HG03571 (cell line): Measurements from ENCODE around the gene HIPK1.
"Not testable (repeated sequence)": the region's sequence is repeated elsewhere in the genome, so short reads cannot be mapped to it uniquely, and the experiment has no call there.

Experiments used
- ATAC-seq: cut with Tn5 transposase; IDR thresholded peaks from one replicate; pipeline ENCODE4 v1.9.1; 2021; ENCODE audit not compliant: unreplicated experiment

Gene HIPK1

DNA sequence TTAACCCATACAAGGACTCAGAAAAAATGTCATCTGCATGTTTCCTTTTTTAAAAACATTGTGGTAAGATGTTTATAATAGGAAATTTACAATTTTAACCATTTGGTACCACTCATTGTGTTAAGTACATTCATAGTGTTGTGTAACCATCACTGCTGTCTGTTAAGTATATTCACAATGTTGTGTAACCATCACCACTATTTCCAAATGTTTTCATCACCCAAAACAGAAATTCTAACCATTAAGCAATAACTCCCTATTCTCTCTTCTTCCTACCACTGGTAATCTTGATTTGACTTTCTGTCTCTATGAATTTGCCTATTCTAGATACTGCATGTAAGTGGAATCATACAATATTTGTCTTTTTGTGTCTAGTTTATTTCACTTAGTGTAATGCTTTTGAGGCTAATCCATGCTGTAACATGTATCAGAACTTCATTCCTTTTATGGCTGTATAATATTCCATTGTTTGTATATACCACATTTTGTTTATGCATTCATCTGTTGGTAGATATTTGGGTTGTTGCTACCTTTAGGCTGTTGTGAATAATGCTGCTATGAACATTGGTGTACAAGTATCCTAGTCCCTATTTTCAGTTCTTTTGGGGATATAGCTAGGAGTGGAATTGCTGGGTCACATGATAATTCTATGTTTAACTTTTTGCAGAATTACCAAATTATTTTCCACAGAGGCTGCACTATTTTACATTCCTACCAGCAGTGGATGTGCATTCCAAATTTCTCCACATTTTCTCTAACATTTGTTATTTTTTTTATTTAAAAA is 14.1 kb downstream of the HIPK1 start:
- ATAC-seq, result no peak

DNA sequence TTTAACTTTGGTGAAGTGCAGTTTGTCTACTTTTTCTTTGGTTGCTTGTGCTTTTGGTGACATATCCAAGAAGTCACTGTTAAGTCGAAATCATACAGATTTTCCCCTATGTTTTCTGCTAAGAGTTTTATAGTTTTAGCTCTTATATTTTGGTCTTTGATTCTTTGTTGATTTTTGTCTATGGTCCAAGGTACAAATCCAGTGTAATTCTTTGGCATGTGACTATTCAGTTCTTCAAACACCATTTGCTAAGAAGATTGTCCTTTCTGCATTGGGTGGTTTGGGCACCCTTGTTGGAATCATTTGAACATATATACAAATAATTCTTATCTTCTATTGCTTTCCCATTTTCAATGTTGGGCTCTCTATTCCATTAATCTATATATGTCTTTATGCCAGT is 16.2 kb downstream of the HIPK1 start:
- no peak for ATAC-seq

DNA sequence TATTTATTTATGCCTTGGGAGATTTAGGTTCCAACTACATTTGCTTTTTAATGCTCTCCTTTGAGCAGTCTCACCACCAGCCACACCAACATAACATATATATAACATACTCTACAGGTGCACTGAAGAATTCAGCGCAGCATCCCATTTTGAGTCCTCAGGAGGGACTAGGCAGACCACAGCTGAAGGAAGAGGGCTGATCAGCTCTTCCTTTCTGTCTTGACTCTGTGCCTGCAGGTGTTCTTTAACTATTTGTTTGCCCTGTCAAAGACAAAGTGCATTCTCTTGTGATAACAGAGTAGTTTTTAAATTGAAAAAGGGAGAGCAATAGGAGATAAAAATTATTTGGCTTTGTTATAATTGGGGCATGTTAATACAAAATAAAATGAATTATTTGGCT is 17.0 kb downstream of the HIPK1 start:
- no peak for ATAC-seq

DNA sequence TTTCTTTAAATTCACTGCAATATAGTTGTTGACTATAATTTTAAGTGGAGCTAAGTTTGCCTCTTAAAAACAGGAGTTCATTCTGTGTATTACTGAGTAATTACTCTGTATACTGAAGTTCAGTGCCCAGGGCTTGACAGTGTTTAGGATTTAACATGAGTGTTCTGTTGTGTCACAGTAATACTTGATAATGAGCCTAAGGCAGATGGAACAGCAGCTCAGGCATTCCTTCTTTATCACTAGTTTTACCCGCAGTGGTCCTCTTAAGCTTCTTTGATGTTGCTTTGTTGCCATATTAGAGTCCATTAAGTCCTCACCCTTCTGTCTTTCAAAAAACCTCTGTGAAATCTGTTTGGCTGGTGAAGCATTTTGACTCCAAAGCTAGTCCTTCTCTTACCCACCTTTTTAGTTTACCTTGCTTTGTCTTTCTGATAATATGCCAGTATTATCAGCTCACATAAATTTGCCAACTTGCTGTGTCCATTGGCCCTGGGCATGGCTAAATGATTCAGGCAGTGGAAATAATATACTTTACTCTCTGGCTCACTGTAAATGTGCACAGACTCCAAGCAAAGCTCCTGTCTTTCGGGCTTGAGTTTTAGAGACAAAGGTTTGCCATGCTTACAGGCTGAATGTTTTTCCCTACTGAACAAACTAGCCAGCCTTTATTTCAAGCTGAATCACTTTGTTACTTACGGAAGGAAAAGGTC is 17.7 kb downstream of the HIPK1 start:
- ATAC-seq, result no peak

DNA sequence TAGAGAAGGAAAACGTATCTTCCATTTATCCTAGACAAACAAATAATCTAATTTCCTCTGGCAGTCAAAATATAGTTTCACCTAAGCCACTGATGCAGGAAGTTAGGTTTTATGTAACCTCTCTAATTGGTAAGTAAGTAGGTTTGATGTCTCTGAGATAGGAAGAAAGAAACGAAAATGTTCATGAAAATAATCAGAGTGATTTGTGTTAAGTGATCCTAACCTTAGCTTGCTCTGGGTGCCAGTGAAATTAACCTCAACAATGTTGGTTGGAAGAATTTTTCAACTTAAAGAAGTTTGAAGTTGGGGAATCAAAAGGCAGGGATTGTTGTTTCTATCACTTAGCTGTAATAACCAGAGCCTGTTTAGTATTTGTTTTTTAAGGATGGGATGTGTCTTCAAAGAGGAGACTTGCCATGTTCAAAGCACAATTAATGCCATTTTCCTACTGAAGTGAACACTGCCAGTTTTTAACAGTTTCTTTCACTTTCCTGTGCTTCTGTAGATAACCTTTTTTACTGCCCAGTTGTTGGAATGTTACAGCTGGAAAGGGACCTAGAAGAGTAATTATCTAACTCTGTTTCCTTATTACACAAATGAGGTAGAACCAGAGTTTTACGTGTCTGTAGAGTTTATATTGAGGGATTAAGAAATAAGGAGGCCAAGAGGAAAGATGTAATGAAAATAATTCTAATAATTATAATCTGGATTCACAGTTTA is 18.4 kb downstream of the HIPK1 start:
- no peak for ATAC-seq

DNA sequence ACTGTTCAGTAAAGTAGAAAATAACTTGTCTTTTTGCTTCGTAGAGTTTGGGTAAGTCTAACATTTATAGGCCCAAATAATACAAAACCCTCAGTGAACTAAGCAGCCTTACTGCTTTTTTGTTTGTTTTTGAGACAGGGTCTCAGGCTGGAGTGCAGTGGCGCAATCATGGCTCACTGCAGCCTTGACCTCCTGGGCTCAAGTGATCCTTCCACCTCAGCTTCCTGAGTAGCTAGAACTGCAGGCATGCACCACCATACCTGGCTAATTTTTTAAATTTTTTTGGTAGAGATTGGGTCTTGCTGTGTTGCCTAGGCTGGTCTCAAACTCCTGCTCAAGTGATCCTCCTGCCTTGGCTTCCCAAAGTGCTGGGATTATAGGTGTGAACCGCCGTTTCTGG is 19.0 kb downstream of the HIPK1 start:
- ATAC-seq, result not testable (repeated sequence)

DNA sequence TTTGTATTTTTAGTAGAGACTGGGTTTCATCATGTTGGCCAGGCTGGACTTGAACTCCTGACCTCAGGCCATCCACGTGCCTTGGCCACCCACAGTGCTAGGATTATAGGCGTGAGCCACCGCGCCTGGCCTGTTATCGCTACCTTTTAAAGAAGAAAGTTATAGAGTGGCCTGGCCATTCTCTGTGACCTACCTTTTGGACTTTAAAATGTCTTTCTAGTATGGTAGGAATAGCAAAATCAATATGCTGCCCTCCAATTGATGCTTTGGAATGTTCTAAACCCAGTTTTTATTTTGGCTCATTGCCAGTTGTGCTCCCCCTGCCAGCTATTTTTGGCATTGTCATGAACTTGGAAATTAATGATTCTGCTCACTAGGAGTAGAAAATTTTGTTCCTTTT is 19.9 kb downstream of the HIPK1 start:
- no peak for ATAC-seq

DNA sequence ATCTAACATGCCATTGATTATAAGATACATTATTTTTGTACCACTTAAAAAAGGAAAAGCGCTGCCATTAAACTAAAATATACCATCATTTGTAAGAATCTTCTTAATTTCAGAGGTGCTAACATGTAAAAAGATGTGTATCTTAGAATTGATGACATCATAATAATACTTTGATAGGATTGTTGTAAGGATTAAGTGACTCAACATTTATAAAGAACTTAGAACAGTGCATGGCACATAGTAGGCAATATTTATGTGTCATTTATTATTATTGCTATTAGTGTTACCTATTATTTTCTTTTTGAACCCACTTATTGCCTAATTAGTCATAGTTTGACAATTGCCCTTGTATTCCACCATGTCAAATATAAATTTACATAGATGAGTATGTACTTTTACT is 21.8 kb downstream of the HIPK1 start:
- no peak for ATAC-seq

DNA sequence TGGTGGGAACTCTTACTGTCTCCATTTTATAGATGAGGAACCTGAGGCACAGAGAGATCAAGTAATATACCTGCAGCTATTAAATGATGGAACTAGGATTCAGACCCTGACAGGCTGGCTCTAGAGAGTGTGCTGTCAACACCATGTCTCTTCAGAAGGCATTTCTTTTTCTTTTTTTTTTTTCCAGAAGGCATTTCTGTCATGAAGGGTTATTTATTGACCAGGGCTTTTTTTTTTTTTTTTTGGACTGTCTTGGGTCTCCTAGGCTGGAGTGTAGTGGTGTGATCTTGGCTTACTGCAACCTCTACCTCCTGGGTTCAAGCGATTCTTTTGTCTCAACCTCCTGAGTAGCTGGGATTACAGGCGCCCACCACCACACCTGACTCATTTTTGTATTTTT is 22.6 kb downstream of the HIPK1 start:
- no peak for ATAC-seq

DNA sequence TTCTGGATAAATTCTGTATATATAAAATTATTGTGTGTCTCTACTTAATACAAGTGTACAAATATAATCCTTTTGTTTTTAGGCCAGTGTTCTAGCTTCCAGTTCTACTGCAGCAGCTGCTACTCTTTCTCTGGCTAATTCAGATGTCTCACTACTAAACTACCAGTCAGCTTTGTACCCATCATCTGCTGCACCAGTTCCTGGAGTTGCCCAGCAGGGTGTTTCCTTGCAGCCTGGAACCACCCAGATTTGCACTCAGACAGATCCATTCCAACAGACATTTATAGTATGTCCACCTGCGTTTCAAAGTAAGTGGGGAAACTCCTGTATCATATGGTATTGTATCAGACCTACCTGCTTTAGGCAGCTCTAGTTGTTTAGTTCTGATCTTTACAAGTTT is 28.9 kb downstream of the HIPK1 start:
- no peak for ATAC-seq

DNA sequence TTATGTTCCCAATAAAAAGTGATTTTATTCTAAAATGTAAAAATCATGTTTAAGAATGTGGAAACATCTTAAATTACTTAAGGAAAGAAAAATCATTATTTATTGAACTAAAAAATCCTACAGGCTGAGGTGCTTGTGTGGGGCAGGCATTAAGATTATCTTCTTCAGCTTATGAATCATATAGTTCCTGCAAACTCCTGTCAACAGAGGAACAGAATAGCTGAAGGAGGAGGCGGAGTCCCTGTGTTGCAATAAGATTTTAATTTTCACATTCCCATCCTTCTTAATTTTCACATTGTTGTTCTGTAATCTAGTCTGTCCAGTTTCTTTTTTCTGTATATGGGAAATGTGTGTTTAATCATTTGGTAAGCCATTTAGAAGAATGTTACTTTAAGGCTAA is 29.6 kb downstream of the HIPK1 start:
- no peak for ATAC-seq

DNA sequence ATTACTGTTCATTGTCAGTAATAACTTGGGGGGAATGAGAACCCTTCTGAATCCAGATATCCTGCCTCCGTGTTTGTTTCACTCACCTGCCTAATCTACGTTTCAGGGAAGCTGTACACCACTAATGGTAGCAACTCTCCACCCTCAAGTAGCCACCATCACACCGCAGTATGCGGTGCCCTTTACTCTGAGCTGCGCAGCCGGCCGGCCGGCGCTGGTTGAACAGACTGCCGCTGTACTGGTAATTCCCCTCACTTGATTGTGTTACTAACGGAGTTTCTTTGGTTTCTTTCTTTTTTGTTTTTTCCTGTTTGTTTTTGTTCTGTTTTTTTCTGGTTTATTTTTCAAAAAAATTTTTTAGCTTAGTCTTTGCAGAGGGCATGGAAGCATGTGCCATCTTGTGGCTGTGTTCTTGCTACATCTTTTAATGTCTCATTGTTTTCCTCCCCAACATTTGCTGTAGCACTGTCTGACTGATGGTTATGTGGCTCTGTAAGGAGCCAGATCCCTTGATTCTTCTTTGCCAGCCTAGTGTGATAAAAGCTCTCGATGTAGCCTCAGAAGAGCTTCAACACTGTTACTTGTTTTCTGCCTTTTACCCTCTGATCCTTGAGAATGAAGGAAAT is 34.3 kb downstream of the HIPK1 start:
- no peak for ATAC-seq

DNA sequence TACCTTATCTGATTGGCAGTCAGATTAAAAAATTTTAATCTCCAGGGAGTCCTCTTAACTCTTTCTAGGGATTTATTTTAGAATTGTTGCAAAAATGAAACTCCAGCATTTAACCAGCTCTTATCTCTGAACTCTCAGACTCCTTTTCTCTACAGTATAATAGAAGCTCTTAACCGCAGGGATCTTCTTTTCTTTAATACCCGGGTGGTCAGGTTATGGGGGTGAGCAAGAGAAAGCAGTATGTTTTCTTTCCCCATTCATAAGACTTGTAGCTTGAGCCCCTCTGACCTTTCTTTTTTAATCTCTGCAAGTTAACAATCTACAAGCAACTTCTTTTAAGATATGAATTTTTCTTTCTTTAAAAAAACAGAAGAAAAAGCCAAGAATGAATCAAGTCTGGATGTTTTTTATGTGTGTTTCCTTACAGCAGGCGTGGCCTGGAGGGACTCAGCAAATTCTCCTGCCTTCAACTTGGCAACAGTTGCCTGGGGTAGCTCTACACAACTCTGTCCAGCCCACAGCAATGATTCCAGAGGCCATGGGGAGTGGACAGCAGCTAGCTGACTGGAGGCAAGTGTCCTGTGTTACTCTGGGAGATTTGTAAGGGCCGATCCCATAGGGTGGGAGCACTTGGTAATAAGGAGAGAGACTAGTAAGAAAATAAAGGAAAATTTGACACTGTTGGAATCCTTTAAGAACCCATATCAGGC is 36.7 kb downstream of the HIPK1 start:
- no peak for ATAC-seq

DNA sequence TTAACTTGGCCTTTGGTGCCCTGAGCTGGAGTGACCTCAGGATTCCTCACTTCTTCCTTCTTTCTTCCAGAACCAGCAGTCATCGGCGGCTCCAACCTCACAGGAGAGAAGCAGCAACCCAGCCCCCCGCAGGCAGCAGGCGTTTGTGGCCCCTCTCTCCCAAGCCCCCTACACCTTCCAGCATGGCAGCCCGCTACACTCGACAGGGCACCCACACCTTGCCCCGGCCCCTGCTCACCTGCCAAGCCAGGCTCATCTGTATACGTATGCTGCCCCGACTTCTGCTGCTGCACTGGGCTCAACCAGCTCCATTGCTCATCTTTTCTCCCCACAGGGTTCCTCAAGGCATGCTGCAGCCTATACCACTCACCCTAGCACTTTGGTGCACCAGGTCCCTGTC is 43.8 kb downstream of the HIPK1 start:
- ATAC-seq, result no peak

DNA sequence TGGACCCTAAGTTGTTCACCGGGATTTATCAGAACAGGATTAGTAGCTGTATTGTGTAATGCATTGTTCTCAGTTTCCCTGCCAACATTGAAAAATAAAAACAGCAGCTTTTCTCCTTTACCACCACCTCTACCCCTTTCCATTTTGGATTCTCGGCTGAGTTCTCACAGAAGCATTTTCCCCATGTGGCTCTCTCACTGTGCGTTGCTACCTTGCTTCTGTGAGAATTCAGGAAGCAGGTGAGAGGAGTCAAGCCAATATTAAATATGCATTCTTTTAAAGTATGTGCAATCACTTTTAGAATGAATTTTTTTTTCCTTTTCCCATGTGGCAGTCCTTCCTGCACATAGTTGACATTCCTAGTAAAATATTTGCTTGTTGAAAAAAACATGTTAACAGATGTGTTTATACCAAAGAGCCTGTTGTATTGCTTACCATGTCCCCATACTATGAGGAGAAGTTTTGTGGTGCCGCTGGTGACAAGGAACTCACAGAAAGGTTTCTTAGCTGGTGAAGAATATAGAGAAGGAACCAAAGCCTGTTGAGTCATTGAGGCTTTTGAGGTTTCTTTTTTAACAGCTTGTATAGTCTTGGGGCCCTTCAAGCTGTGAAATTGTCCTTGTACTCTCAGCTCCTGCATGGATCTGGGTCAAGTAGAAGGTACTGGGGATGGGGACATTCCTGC is 46.2 kb downstream of the HIPK1 start:
- no peak for ATAC-seq

DNA sequence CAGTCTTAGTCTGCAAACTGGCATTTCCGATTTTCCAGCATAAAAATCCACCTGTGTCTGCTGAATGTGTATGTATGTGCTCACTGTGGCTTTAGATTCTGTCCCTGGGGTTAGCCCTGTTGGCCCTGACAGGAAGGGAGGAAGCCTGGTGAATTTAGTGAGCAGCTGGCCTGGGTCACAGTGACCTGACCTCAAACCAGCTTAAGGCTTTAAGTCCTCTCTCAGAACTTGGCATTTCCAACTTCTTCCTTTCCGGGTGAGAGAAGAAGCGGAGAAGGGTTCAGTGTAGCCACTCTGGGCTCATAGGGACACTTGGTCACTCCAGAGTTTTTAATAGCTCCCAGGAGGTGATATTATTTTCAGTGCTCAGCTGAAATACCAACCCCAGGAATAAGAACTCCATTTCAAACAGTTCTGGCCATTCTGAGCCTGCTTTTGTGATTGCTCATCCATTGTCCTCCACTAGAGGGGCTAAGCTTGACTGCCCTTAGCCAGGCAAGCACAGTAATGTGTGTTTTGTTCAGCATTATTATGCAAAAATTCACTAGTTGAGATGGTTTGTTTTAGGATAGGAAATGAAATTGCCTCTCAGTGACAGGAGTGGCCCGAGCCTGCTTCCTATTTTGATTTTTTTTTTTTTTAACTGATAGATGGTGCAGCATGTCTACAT is 47.6 kb downstream of the HIPK1 start:
- no peak for ATAC-seq

DNA sequence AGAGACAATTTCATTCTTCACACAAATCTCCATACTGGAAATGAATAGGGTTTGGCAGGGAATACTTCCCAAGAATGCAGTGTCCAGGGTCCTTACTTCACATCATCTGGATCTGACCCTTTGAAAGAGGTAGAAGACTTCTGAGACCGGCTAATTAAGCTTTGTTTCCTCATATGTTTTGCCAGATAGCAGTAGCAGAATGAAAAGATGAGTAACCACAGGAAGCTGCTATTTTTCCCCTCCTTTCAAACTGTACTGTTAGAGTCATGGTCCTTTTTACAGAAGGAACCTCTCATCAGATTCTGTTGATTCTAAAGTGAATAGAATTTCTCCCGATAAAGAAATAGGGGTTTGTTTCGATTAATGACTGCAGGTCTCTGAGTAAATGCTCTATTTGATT is 48.8 kb downstream of the HIPK1 start:
- ATAC-seq, result no peak

DNA sequence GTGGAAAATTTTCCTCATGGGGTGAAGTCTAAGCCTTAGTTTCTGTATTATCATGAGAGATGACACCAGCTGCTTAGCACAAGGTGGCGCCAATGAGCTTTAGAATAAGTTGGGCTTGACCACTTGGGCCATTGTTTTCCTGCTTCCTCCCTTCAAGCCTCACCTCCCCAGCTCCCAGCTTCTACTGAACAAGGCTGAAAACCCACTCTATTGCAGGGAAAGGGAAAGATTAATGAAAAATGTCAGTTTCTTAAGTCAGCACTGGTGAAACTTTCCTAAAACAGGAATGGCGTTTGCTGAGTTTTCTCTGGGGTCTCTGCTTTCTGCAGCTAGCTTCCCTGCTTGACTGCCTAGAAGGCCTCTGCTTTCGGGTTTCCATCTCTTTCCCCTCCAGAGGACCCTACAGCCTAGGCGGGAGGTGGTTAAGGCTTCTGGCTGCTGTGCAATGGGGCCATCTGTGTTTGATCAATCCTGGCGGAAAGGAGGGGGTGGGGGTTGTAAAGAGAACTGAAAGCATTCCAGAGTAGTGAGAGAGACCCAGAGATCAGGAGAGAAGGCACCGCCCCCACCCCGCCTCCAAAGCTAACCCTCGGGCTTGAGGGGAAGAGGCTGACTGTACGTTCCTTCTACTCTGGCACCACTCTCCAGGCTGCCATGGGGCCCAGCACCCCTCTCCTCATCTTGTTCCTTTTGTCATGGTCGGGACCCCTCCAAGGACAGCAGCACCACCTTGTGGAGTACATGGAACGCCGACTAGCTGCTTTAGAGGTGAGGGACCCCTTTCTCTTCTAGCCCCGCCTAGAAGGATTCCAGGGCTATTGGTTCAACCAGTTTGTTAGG is 50.0 kb downstream of the HIPK1 start, which contains the start of gene OLFML3:
Gene OLFML3 (plus strand): TSS at position 612 of the 840 bp plus-strand sequence. CDS start 43 bp downstream, at position 655.
- ATAC-seq, result no peak

DNA sequence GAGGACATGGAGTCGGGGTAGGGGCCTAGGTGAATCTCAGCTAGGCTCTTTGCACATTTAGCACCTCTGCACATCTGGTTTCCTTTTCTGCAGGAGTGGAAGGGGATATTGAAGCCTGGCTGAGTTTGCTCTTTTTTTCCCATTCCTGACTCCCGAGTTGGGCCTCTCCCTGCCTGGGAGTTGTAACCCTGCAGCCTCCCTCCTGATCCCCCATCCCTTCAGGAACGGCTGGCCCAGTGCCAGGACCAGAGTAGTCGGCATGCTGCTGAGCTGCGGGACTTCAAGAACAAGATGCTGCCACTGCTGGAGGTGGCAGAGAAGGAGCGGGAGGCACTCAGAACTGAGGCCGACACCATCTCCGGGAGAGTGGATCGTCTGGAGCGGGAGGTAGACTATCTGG is 51.0 kb downstream of the HIPK1 start:
- no peak for ATAC-seq
